Loucy (cell line): ENCODE results near the gene PSMD2.

Experiments
- H2AFZ ChIP-seq: fragments of 200-600 bp; sonication (generic); 2 replicates; pipeline ENCODE4 v1.6.0; 2016; ENCODE audit warnings: antibody characterized with exemption, mild to moderate bottlenecking, low read length, moderate library complexity
- H3F3A ChIP-seq: fragments of 200-600 bp; 2 replicates; pipeline ENCODE4 v1.6.0; 2016; ENCODE audit warnings: antibody characterized with exemption, low read depth, mild to moderate bottlenecking
- H3K27me3 ChIP-seq: fragments of 200-600 bp; sonication (generic); 2 replicates; pipeline ENCODE4 v1.6.1; 2014; ENCODE audit warnings: low read length, mild to moderate bottlenecking; ENCODE audit not compliant: insufficient read depth, poor library complexity, severe bottlenecking
- H3K36me3 ChIP-seq: fragments of 200-600 bp; sonication (generic); 2 replicates; pipeline ENCODE4 v1.6.1; 2016; ENCODE audit warnings: low read length; ENCODE audit not compliant: insufficient read depth
- H3K4me1 ChIP-seq: fragments of 200-600 bp; sonication (generic); 2 replicates; pipeline ENCODE4 v1.5.1; 2014; ENCODE audit warnings: low read length, mild to moderate bottlenecking; ENCODE audit not compliant: insufficient read depth, poor library complexity, severe bottlenecking
- H3K4me2 ChIP-seq: fragments of 200-600 bp; sonication (generic); 2 replicates; pipeline ENCODE4 v1.6.0; 2014; ENCODE audit warnings: antibody characterized with exemption, low read length, low read depth, mild to moderate bottlenecking; ENCODE audit not compliant: poor library complexity, severe bottlenecking
- H3K4me3 ChIP-seq: fragments of 200-600 bp; sonication (generic); 2 replicates; pipeline ENCODE4 v1.5.1; 2014; ENCODE audit warnings: low read length, mild to moderate bottlenecking, mixed read lengths; ENCODE audit not compliant: poor library complexity, severe bottlenecking
- H3K79me2 ChIP-seq: fragments of 200-600 bp; sonication (generic); 2 replicates; pipeline ENCODE4 v1.6.1; 2014; ENCODE audit warnings: low read length; ENCODE audit not compliant: insufficient read depth
- H3K9ac ChIP-seq: fragments of 200-600 bp; sonication (generic); 2 replicates; pipeline ENCODE4 v1.6.0; 2014; ENCODE audit warnings: mild to moderate bottlenecking, low read depth, low read length, moderate library complexity; ENCODE audit not compliant: poor library complexity, severe bottlenecking
- H3K9me2 ChIP-seq: fragments of 200-600 bp; sonication (generic); replicated peaks from 2 replicates; pipeline ENCODE4 v1.6.1; 2016; ENCODE audit warnings: low read depth, low read length, mixed read lengths
- H3K9me3 ChIP-seq: fragments of 200-600 bp; sonication (generic); 2 replicates; pipeline ENCODE4 v1.6.1; 2014; ENCODE audit warnings: mild to moderate bottlenecking, antibody characterized with exemption, low read length, low read depth; ENCODE audit not compliant: insufficient read depth
- H4K20me1 ChIP-seq: fragments of 200-600 bp; sonication (generic); 2 replicates; pipeline ENCODE4 v1.6.0; 2014; ENCODE audit warnings: antibody characterized with exemption, low read length, mild to moderate bottlenecking; ENCODE audit not compliant: insufficient read depth, poor library complexity, severe bottlenecking
- EZH2phosphoT487 ChIP-seq: fragments of 200-600 bp; IDR thresholded peaks from 2 replicates; pipeline ENCODE4 v1.6.1; 2018; ENCODE audit warnings: antibody characterized with exemption, mild to moderate bottlenecking, moderate library complexity, borderline replicate concordance
- TF ChIP-seq, protein P1 (sequence below): fragments of 200-600 bp; sonication (generic); conservative IDR thresholded peaks from 2 replicates; pipeline ENCODE4 v1.5.1; 2014; ENCODE audit warnings: mild to moderate bottlenecking, antibody characterized with exemption, low read length

The PSMD2 gene

DNA sequence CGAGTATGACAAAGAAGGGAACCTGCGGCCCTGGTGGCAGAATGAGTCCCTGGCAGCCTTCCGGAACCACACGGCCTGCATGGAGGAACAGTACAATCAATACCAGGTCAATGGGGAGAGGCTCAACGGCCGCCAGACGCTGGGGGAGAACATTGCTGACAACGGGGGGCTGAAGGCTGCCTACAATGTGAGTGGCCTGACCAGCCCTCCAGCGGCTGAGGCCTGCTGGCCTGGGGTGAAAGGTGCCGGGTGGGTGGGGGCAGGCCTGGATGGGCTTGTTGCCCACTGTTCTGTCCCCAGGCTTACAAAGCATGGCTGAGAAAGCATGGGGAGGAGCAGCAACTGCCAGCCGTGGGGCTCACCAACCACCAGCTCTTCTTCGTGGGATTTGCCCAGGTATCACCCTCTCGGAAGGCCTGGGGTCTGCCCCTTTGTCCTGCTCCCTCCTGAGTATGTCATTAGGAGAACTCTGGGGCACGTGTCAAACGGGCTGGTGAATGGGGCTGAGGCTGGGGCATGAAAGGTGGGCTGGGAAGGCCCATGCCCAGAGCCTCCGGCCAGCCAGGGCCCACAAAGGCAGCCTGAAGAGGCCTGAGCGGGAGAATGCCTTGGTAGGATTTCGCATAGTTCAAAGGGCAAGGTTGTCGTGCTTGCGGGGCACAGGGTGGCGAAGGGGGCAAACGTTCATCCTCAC, 7.8 kb upstream of the PSMD2 start:
- H3F3A ChIP-seq = no peaks in the 10 kb centered on the region
- H3K4me1 ChIP-seq = no peaks in the 10 kb centered on the region
- H3K27me3 ChIP-seq = no peaks in the 10 kb centered on the region
- no peak overlapping the region for H3K4me3 ChIP-seq
- H3K36me3 ChIP-seq = no peaks in the 10 kb centered on the region
- no peak overlapping the region for H2AFZ ChIP-seq
- H3K9me2 ChIP-seq = no peaks in the 10 kb centered on the region
- H3K9me3 ChIP-seq = no peaks in the 10 kb centered on the region
- H3K79me2 ChIP-seq = no peaks in the 10 kb centered on the region
- H3K9ac ChIP-seq = no peak overlapping the region
- no peak overlapping the region for H3K4me2 ChIP-seq
- no peaks in the 10 kb centered on the region for H4K20me1 ChIP-seq
- no peak for TF ChIP-seq EZH2phosphoT487

DNA sequence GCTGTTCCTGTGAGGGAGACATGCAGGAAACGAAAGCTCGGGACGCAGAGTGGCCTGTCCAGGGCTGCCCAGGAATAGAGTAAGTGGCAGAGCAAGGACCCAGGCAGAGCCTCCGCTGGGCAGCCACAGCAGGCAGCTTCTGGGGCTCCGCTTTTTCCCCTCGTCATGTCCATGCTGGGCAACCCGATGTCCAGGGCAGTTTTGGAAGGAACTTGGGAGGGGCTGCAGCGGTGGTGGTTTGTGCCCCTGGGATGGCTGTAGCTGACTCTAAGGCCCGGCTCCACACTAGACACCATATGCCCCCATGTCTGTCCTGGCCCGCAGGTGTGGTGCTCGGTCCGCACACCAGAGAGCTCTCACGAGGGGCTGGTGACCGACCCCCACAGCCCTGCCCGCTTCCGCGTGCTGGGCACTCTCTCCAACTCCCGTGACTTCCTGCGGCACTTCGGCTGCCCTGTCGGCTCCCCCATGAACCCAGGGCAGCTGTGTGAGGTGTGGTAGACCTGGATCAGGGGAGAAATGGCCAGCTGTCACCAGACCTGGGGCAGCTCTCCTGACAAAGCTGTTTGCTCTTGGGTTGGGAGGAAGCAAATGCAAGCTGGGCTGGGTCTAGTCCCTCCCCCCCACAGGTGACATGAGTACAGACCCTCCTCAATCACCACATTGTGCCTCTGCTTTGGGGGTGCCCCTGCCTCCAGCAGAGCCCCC, 7.1 kb upstream of the PSMD2 start:
- H3K4me2 ChIP-seq = no peak overlapping the region
- no peaks in the 10 kb centered on the region for H4K20me1 ChIP-seq
- no peak overlapping the region for H2AFZ ChIP-seq
- H3K79me2 ChIP-seq = no peaks in the 10 kb centered on the region
- no peak for TF ChIP-seq EZH2phosphoT487
- TF ChIP-seq, protein P1, sequence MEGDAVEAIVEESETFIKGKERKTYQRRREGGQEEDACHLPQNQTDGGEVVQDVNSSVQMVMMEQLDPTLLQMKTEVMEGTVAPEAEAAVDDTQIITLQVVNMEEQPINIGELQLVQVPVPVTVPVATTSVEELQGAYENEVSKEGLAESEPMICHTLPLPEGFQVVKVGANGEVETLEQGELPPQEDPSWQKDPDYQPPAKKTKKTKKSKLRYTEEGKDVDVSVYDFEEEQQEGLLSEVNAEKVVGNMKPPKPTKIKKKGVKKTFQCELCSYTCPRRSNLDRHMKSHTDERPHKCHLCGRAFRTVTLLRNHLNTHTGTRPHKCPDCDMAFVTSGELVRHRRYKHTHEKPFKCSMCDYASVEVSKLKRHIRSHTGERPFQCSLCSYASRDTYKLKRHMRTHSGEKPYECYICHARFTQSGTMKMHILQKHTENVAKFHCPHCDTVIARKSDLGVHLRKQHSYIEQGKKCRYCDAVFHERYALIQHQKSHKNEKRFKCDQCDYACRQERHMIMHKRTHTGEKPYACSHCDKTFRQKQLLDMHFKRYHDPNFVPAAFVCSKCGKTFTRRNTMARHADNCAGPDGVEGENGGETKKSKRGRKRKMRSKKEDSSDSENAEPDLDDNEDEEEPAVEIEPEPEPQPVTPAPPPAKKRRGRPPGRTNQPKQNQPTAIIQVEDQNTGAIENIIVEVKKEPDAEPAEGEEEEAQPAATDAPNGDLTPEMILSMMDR = no peak
- H3K4me3 ChIP-seq = no peak overlapping the region
- no peaks in the 10 kb centered on the region for H3K9me3 ChIP-seq
- no peaks in the 10 kb centered on the region for H3K4me1 ChIP-seq
- H3K27me3 ChIP-seq = no peaks in the 10 kb centered on the region
- H3K9ac ChIP-seq = no peak overlapping the region
- no peaks in the 10 kb centered on the region for H3K36me3 ChIP-seq
- no peaks in the 10 kb centered on the region for H3K9me2 ChIP-seq
- H3F3A ChIP-seq = no peaks in the 10 kb centered on the region

DNA sequence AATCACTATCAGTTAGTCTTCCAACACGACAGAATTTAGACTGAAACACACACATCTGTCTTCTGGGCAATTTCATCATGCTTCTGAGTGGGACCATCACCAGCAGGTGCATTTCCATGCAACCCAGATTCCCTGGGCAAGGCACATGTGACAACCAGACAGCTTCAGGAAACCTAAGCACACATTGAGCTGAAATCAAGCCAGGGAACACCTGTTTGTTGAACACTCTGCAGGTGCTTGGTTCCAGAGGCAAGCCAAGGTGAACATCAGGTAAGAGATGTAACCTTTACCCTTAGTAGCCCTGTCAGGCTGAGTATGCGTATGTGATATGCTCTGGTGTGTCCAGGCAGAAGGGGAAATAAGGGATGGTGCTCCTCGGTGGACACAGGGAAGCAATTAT, 3.3 kb upstream of the PSMD2 start:
- Histone ChIP-seq H3K9ac (no peak overlapping the region), H3K9me3 (no peaks in the 10 kb centered on the region), H3K36me3 (no peaks in the 10 kb centered on the region), H3K27me3 (no peaks in the 10 kb centered on the region), H3K9me2 (no peaks in the 10 kb centered on the region), H4K20me1 (peaks cover 16% of the 10 kb centered on the region), H3K4me3 (no peak overlapping the region), H2AFZ (no peak overlapping the region), H3K4me2 (no peak overlapping the region), H3K4me1 (peaks cover 15% of the 10 kb centered on the region), H3K79me2 (peaks cover 17% of the 10 kb centered on the region), H3F3A (no peaks in the 10 kb centered on the region)
- TF ChIP-seq EZH2phosphoT487 = no peak
- TF ChIP-seq, protein P1 = no peak
